NCI-H1105 (cell line): Measurements from ENCODE around the gene MAD2L2.

Experiments
- DNase-seq: peaks from one replicate; lab custom pipeline; 2025; lab: John Stamatoyannopoulos, UW

Gene MAD2L2

DNA sequence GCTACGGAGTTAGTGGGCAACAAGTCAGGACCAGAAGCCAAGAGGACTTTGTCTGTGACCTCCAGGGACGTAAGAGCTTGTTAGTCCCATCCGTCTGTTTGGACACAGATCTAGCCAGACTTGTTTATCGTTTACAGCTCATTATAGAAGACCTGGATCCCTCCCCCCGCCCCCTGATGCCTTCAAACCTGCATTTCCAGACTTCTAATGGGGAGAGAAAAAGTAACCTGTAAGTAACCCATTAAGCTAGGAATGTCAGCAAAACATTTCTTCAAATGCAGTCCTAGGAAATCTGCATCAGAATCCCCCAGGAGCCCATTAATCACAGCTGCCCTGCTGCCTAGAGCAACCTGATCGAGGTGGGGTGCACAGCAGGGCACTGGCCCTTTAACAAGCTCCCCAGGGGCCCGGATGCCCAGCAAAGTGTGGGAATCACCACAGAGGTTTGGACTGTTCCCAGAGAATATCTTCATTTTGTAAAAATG is 1.4 kb upstream of the MAD2L2 start:
- DNase-seq, result no peak

DNA sequence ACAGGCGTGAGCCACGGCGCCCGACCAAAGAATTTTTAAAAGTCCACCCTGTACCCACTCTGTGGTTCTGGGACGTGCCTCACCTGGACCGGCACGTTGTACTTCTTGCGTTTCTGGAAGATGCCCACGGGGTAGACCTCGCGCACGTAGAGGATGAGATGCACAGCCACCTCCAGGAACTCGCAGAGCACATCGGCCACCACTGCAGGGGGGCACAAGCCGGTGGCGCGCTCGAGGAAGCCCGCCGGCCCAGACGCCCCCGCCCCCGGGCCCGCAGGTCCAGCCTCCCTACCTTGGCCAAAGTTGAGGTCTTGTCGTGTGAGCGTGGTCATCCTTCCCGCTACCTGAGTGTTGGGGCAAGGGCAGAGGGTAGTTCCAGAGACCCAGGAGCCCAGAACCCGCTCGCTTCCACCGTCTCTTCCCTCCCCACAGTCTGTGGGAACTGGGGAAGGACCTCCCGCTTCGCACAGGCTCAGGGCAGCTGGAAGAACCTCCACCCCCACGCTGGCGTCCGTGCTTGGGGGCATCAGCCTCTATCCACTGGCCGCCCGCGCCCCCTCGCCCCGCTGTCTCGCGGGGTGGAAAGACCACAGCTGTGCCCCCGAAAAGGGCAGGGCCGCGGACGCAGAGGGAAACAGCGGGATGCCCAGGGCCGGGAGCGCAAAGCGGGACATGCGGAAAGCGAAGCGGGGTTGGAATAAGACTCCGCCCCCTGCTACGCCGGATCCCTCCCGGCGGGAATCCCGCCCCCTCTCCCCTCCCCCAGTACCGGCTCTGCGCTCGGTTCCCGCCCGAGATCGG is 478 bp downstream of the MAD2L2 start:
- no peak for DNase-seq

DNA sequence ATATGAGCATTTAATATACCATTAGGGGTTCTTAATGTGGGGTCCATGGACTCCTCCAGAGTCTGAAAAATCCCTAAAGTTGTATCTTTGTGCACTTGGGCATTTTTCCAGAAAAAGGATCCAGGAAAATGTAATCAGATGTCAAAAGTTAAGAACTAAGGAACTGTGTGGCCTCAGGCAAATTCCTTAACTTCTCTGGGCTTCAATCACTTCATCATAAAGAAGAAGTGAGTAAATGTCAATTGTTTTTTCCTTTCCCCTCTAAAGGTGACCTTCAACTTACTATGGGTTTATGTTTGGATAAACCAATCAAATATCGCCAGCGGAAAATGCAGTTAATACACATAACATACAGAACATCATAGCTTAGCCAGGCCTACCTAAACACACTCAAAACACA is 2.5 kb downstream of the MAD2L2 start:
- DNase-seq, result no peak

DNA sequence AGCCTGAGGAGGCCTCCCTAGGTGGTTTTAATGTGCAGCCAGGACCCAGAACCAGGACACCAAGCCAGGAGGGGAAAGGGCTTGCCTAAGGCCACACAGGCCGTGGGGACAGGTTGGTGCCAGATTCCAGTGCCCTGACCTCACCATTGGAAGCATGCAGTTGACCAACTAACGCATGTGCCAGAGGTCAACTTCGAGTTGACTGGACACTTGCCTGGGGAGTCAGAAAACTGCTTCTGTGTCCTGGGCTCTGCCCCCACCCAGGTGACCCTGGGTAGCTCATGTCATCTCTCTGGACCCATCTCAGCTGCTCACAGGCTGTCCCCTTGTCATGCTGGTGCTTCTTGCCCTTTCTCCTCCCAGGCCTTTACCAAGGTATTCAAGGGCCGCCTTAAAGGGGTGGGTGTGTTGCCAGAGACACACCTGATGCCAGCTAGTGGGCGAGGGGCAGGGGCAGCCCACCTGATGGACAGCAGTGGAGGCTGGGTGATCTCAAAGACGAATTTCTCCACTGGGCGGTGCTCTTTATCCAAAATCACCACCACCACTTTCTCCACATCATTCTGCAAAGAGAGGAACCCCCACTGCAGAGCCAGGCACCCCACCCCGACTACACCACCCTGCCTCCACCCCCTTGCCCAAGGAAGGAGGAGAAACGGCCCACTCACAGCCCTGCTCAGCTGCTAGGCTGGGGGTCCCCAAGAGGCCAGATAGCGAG is 4.4 kb downstream of the MAD2L2 start:
- DNase-seq, result no peak

DNA sequence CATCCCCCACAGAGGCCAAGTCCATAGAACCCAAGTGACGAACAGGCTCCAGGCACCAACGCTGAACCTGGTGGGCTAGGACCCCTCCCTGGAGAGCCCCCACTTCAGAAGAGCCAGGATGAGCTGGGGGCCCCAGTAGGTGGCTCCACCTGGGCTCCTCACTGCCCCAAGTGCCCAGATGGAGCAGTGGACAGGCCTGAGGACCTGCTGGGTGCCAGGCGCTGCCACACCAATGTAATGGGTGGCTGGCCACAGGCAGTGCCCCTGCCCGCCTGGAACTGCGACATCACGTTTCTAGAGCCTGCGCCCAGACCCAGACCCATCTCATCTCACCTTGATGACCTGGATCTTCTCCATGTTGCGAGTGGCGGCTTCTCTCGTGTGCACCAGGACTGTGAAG is 5.6 kb downstream of the MAD2L2 start:
- no peak for DNase-seq

DNA sequence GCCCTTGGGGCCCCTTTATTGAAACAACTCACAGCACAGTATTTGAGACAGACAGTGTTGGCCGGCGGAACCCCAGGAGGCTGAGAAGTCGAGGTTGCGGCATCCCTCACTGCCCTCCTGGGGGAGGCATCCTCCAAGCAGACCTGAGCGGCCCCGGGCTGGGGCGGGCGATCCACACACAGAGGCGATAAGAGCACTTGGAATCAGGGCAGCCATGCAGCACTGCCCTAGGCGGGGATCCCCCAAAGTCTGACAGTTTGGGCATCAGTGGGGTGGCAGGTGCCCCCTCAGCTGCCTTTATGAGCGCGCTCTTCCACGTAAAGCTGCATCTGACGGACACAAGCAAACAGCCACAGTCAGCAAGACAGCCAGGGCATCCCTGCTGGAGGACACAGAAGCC is 6.5 kb downstream of the MAD2L2 start:
- no peak for DNase-seq

DNA sequence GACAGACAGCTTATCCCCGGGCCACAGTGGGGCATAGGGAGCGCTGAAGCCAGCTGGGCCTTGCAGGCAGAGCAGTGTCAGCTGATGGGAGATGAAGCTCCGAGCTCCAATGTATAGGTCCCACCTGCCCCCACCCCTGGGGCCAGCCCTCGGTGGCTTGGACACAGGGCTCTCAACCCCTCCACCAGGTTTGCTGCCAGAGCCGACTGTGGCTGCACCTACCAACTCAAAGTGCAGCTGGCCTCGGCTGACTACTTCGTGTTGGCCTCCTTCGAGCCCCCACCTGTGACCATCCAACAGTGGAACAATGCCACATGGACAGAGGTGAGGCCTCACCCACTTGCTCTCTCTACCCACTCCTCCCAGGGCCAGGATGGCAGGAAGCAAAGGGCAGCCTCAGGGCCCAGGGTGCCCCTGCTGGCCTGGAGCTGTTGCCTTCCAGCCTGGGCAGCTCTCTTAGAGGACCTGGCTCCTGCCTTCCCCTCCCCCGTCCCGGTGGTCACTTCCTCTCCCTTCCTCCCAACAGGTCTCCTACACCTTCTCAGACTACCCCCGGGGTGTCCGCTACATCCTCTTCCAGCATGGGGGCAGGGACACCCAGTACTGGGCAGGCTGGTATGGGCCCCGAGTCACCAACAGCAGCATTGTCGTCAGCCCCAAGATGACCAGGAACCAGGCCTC is 7.7 kb downstream of the MAD2L2 start:
- no peak for DNase-seq

DNA sequence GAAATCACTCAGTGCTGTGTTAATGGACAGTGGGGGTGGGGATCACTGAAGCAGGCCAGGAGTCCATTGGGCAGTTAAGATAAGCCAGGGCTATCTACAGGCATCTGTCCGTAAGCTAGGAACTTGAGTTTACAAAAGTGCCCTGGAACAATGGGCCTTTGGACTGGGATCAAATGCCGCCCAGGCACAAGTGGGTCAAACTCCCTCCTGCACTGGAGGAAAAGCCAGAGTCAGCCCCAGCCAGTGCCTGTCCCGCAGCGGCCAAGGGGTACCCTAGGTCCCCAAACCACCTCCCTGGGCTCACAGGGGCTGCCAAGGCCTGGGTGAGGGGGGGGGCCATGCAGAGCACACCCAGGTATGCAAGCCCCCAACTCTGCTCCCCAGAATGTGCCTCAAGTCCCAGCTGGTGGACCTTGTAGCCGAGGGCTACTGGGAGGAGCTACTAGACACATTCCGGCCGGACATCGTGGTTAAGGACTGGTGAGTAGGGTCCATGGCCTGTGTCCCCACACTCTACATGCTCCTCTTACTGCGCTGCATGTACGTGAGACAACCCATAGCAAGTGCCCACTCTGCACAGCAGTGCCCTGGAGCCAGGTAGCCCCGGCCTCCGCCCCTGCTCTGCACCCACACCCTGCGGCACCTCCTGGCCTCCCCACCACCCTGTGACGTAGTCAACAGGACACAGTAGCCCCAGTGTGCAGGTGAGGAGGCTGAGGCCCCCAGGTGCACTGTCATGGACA is 9.2 kb downstream of the MAD2L2 start:
- no peak for DNase-seq

DNA sequence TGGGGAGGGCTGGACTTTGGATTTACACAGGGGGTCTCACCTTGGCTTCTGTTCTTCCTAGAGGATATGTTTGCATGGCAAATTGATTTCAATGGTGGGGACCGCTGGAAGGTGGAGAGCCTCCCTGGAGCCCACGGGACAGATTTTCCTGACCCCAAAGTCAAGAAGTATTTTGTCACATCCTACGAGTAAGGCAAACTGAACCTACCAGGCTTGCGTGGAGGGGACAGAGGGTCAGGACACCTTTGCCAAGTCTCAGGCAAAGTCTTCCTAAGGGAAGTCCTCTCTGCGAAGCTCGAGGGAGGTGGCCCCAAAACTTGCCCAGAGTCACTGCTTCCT is 9.8 kb downstream of the MAD2L2 start:
- no peak for DNase-seq

DNA sequence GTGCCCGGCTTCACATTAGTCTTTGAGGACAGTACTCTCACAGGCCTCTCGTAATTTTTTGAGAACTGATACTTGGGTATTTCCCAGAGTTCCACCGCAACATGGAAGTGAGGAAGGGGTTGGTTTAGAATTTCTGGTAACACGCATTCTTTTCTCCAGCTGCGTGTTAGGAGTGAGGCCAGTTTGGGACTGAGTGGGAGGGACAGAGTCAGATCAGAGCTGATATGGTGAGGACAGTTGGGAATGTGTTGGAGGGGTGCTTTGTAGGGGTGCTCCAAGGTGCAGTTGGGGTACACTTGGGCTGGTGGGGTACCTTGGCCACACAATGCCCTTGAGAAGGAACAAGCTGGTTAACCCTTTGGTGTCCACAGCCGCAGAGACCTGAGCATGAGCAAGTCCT is 10.2 kb downstream of the MAD2L2 start:
- no peak for DNase-seq

DNA sequence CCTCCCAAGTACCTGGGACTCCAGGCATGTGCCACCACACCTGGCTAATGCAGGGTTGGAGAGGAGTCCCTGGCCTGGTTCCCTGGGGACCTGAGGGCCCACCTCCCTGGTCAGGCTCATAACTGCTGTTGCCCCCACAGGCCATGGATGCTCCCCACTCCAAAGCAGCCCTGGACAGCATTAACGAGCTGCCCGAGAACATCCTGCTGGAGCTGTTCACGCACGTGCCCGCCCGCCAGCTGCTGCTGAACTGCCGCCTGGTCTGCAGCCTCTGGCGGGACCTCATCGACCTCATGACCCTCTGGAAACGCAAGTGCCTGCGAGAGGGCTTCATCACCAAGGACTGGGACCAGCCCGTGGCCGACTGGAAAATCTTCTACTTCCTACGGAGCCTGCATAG is 12.4 kb downstream of the MAD2L2 start:
- no peak for DNase-seq

DNA sequence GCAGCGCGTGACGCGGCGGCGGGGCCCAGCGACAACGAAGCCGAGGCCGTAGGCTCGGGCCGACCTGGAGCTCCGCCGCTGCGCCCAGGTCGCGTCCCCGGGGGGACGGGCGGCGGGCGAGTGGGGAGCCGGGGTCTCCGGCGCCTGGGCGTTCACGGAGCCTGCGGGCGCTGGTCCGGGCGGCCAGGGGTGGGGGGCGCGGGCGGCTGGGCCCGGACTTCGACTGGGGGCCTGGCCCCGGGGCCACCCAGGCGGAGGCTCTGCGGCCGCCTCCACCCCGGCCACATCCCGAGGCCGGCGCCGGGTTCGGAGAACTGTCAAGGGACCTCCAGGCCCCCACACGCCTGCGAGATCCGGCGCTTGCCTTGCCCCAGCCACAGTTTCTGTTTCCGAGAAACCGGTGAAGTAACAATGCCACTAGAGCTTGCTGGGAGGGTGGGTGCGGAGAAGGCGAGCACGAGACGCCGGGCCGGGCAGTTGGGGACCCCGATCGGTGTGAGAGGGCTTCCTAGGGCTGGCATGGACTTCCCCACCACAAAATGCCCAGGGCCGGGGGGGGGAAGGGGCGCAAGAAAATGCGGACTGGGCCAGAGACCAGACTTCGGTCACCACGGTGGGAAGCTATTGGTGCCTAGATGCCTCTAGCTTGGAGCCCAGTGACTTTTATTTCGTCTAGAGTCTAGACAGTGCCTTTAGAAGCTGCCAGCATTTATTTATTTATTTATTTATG is 16.4 kb downstream of the MAD2L2 start:
- DNase-seq, result no peak

DNA sequence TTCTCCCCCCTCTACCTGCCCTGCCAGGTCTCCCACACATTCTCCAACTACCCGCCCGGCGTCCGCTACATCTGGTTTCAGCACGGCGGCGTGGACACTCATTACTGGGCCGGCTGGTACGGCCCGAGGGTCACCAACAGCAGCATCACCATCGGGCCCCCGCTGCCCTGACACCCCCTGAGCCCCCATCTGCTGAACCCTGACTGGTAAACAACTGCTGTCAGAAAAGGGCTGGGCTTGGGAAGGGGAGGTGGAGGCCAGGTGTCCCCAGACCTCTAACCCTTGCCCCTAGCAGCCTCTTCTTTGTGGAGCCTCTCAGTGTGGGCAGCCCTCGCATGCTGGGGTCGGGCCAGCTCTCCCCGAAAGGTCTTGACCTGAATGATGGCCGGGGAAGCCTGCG is 19.8 kb downstream of the MAD2L2 start:
- no peak for DNase-seq

DNA sequence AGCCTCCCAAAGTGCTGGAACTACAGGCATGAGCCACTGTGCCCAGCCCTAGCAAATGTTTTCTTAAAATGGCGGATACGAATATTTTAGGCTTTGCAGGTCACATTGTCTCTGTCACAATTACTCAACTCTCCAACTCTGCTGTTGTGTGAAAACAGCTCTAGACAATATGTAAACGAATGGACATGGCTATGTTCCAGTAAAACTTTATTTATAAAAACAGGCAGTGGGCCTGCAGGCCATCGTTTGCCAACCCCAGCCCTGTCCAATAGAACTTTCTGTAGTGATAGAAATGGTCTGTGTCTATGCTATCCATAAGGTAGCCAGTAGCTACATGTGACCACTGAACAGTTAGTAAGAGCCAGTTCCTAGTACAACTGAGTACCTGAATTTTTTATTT is 21.2 kb downstream of the MAD2L2 start:
- no peak for DNase-seq

DNA sequence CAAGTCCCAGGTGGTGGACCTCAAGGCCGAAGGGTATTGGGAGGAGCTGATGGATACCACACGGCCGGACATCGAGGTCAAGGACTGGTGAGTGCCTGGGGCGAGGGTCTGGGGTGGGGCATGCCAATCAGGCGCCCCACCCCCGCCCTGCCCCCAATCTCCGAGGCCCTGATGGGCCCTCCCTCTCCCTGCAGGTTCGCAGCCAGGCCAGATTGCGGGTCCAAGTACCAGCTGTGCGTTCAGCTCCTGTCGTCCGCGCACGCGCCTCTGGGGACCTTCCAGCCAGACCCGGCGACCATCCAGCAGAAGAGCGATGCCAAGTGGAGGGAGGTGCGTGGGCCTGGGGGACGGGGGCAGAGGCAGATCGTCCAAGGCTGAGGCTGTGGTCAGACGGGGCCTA is 22.4 kb downstream of the MAD2L2 start:
- no peak for DNase-seq

DNA sequence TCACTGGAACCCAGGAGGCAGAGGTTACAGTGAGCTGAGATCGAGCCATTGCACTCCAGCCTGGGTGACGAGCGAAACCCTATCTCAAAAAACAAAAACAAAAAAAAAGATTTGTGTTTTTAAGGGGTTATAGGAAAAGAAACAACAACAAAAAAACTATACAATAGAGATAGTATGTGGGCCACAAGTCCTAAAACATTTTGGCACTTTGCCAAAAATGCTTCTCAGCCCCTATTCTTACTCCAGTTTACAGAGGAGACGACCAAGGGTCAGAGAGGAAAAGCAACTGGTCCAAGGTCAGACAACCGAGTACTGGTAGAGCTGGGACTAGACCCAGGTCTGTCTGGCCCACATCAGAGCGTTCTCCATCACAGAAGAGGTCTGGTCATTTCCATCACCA is 23.3 kb downstream of the MAD2L2 start:
- DNase-seq, result no peak

DNA sequence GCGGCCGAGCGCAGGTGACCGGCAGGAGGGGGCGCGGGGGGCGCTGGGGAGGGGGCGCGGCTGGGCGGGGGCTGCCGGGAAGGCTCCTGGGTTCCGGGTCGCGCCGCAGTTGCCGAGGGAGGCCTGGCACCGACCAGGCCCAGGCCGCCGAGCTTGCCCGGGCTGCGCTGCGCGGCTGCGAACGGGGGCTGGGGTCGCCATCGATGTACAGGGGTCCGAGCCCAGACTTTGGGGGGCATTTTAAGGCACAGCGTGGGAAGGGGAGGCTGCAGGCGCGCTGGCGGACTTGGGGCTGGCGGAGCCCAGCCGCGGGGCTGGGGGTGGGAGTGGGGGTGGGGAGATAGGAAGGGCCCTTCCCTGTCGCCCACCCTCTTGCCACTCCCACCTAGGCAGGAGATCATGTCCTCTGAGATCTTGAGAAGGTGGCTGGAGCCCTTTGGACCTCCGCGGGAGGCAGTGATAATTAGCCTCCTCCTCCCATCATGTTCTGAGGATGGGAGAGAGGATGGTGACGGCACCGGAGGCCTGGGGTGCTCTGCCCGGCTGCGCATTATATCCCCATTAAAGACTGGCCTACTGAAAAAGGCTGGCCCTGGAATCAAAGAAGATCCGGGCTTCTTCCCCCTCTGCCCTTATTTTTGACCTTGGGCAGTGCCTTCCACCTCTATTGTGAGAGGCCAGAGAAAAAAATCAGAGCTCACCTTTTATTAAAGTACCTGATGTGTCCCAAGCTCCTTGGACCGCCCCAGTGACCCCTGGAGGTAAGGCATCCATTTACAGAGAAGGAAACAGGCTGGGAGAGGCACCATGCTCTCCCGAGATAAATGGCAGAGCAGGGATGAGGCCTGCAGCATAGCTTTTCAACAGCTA is 25.8 kb downstream of the MAD2L2 start:
- DNase-seq, result no peak

DNA sequence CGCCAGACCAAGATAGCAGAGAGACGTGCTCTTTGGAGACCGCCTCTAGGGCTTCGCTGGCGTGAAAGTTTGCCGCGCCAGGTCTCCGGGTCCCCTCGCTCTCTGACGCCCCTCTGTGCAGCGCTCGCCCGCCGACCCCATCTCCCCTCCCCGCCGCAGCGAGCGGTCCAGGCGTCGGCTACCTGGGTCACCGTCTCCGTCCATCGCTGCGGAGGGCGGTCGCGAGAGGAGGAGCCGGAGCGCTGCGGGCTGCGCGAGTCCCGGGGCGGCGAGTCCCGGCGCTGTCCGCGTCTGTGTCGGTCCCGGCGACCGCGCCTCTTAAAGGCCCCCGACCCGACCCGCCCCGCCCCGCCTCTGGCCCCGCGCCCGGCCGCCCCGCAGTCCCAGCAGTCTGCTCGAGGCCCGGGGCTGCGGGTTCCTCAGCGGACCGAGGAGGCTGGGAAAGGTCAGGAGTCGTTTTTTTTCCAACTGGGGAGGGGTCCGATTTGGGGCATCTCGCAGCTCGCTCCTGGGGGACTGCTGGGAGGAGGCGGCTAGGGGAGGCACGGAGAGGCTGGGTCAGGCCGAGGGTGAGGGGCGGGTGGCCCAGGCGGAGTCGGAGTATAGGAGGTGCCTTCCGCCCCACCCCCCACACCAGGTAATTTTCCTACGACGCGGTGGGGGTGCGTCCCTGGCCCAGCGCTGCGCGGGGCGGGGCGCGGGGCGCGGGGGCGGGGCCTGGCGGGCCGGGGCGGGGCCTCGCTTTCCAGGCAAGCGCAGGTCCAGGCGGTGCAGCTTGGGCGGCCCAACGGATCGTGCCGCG is 26.6 kb downstream of the MAD2L2 start, which contains the start of the genes FBXO2 and FBXO44:
FBXO2 (minus strand) TSS at position 293 of the 802 bp plus-strand sequence; CDS start at position 204, 89 bp downstream.
FBXO44 (plus strand) TSS at position 741 of the 802 bp plus-strand sequence. CDS start 959 bp downstream, outside the sequence.
- DNase-seq, result no peak

DNA sequence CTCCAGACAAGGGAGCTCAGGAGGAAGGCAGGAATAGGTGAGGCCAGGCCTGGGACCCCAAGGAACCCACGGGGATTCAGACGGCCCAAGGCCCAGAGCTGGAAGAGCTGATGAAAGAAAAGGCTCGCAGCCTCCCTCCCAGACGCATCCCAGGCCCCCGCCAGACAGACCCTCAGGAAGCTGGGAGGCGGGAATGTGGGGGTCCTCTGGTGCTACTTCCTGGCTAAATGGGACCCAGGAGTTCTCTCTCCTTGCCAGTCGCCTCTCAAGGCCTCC is 27.1 kb downstream of the MAD2L2 start:
- DNase-seq, result no peak
